Gastroesophageal sphincter (tissue), 3 donors: Measurements from ENCODE around the gene PRIM2.
"Not testable (repeated sequence)": the region's sequence is repeated elsewhere in the genome, so short reads cannot be mapped to it uniquely, and the experiment has no call there.

ENCODE experiments used
- CTCF ChIP-seq, 4 experiments: fragments of 200-600 bp in 2 of 4; fragments of 450-650 bp in 2 of 4; sonication (generic) in 1 of 4; IDR thresholded peaks; one replicate each; pipeline ENCODE4 v1.5.1; 2017 to 2019; ENCODE audit warnings: antibody characterized with exemption in 4 of 4, mild to moderate bottlenecking in 2 of 4, moderate library complexity in 2 of 4
- EP300 ChIP-seq: sonication (generic); formaldehyde crosslinking; IDR thresholded peaks from one replicate; pipeline ENCODE4 v1.6.1; 2017; ENCODE audit warnings: antibody characterized with exemption, mild to moderate bottlenecking
- POLR2A ChIP-seq, 2 donors: fragments of 450-650 bp; IDR thresholded peaks; one replicate each; pipeline ENCODE4 v1.6.1; 2017; ENCODE audit warnings: antibody characterized with exemption in 2 of 2, mild to moderate bottlenecking in 2 of 2, moderate library complexity in 1 of 2
- POLR2AphosphoS5 ChIP-seq: sonication (generic); formaldehyde crosslinking; IDR thresholded peaks from one replicate; pipeline ENCODE4 v1.6.1; 2017; ENCODE audit warnings: antibody characterized with exemption

- TF ChIP-seq CTCF (IDR thresholded peaks at IDR 0.05); EP300; POLR2A (IDR thresholded peaks at IDR 0.05); POLR2AphosphoS5: not testable (repeated sequence)
Observed at GRCh38 chr6:57535121-57535520, 217.7 kb downstream of the PRIM2 start.
